AG09319 (cell line): Measurements from ENCODE around the gene IFNAR2.

Experiments used
- DNase-seq: peaks from one replicate; pipeline ENCODE4 v3.0.0-alpha.2; 2010; ENCODE audit warnings: low read depth; ENCODE audit errors: extremely low read depth
- TF ChIP-seq, protein P1 (sequence below): IDR thresholded peaks from 2 replicates; pipeline ENCODE4 v1.5.1; 2011; ENCODE audit warnings: low read depth, mild to moderate bottlenecking, inconsistent platforms, low read length, moderate library complexity

Gene IFNAR2

DNA sequence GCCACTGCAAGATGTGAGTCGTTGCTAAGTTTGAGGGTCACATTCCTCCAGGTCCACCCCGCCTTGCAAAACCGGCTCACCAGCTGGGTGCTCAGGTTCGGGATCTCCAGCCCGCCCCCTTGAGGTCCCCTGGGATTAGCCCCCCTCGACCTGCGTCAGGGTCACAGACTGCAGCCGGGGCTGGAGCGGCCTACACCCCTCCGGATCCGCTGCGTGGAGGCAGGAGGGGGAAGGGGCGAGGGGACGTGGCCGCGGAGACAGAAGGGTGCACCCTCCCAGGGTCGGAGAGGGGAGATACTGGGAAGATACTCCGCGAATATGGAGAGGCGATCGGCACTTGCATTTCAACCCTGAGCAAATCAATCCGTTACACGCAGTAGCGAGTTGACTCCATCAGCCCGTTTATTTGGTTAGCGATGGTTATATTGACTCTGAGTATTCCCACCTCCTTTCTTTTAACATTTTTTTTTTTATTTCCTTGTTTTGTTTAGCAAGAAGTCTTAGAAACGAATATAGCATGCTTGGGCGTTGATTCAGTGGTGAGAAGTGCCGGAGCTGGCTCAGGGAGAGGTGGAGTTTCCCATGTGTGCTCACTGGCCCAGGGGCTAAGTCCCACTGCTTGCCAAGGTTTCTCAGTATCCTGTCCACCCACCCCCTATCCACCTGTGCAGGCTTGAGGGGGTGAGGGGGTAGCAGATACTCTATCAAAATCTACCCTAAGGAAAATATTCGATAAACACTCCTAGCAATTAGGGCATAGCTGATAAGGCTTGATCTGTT is 997 bp downstream of the IFNAR2 start:
- TF ChIP-seq, protein P1, sequence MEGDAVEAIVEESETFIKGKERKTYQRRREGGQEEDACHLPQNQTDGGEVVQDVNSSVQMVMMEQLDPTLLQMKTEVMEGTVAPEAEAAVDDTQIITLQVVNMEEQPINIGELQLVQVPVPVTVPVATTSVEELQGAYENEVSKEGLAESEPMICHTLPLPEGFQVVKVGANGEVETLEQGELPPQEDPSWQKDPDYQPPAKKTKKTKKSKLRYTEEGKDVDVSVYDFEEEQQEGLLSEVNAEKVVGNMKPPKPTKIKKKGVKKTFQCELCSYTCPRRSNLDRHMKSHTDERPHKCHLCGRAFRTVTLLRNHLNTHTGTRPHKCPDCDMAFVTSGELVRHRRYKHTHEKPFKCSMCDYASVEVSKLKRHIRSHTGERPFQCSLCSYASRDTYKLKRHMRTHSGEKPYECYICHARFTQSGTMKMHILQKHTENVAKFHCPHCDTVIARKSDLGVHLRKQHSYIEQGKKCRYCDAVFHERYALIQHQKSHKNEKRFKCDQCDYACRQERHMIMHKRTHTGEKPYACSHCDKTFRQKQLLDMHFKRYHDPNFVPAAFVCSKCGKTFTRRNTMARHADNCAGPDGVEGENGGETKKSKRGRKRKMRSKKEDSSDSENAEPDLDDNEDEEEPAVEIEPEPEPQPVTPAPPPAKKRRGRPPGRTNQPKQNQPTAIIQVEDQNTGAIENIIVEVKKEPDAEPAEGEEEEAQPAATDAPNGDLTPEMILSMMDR = no peak
- DNase-seq = no peak

DNA sequence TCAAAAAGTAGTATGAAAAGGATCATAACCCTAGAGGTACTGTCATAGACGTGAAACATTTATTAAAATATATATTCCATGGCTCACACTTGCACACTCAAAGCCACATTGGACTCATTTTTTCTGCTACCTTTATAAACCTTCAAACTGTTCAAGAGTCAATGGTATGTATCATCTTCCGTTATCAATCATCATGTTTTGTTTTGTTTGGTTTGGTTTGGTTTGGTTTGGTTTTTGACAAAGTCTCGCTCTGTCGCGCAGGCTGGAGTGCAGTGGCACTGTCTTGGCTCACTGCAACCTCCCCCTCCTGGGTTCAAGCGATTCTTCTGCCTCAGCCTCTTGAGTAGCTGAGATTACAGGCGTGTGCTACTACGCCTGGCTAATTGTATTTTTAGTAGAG is 1.8 kb downstream of the IFNAR2 start:
- TF ChIP-seq, protein P1 = no peak
- no peak for DNase-seq

DNA sequence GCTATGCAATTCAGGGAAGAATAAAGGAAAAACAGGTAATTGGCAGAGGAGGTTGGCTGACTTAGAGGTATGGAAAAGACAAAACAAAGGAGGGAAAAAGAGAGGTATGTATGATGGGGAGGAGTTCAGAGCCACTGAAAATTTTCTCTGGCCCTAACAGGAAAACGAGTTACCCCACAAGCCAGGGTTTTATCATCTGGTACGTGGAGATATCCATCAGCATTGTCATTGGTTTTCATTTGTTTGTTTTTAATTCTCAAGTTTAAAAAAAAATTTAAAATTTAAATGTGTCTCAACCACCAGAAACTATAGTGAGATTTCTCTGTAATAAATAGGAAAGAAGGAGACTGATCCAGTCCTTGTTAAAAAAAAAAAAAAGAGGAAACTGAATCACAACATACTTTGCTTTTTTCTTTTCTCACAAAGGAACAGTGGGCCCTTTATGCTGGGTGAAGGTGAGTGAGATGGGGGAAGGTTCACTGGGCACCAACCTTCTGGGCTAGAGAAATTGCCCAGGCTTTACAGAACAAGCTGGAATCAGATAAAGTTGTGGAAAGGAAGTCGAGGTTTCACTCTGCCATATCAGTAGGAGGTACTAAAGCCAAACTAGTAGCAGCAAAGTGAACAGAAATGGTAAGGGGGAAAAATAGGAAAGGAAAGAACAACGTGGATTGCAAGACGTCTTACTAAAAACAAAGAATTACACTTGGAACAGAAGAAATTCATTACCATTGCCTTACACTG is 2.7 kb downstream of the IFNAR2 start:
- DNase-seq = no peak
- TF ChIP-seq, protein P1 = no peak

DNA sequence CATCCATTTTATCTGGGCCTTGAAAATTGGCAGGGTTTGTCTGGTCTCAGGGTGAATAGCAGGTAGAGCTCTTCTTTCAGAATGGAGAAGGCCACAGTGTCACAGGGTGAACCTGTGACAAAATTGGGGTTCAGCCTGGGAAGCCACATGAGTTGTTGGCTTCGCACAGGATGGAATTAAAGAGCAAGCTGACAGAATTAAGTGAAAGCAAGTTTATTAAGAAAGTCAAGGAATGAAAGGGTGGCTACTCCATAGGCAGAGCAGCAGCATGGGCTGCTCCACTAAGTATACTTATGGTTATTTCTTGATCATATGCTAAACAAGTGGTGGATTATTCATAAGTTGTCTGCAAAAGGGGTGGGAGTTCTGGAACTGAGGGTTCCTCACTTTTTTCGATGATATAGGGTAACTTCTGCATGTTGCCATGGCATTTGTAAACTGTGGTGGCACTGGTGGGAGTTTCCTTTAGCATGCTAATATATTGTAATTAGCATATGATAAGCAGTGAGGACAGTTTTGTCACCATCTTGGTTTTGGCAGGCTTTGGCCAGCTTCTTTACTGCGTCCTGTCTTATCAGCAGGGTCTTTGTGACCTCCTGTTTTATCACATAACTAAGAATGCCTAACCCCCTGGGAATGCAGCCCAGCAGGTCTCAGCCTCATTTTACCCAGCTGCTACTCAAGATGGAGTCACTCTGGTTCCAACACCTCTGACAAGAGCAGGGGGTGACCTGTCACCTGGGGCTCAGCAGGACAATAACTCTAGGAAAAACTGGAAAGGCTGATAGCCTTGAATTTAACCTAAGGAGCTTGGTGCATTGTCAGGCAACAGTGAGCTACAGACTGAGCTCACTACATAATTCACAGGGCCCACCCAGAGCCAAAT is 5.1 kb downstream of the IFNAR2 start:
- TF ChIP-seq, protein P1 = no peak

DNA sequence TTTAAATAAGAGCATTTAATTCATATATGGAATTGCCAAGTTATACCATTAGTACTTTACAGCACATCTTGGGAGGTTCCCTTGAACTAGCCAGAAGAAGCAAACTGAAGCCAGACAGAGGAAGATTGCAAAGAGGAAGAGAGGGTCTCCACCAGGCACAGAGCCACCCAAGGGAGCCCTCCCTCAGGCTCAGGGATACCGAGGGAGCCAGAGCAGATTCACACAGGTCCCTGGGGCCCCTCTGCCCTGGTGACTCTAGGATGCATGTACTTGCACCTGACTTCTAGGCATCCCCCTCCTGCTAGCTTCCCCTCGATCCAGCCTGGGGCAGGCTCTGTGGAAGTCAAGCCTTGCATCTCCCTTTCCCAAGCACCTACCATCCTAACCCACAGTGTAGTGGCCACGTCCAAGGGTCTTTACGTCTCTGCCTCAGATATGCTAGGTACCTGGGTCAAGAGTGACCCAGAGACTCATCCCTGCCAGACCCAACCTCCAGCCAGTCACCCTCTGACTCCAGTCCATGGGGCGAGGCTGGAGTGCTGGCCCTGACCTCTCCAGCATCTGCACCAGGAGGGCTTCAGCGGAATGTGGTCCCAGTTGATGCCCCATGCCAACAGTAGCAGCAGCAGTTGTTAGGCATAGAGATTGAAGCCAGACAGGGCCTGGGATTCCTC is 6.4 kb downstream of the IFNAR2 start:
- DNase-seq = no peak
- TF ChIP-seq, protein P1 = no peak

More for the DNA sequence above, 5.1 kb downstream of the IFNAR2 start:
- DNase-seq = no peak

DNA sequence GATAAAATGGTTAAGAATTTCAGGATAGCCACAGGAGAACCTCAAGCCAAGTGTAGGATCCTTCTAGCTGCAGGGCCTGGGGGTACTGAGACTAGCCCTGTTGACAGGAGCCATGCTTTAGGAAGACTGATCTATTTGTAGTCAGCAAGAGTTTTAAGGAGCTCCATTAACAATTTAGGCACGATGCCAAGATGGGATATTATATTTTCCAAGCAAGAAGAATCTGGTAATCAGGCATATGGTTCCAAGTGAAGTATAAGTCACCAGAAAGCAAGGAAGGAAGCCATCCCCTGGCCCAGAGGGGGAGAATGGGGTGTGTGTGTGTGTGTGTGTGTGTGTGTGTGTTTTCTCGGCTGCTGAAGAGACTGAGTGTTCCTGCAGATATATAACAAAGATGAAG is 7.0 kb downstream of the IFNAR2 start:
- TF ChIP-seq, protein P1 = no peak
- no peak for DNase-seq
